Left lobe of liver (tissue), 2 donors: ENCODE results near the gene MGAM2. TPM values are rescaled to one million over a fixed set of nuclear protein-coding genes. Genes with fewer than 3 reads are reported as not detected.

ENCODE experiments used
- ATAC-seq: fragments of 200-7000 bp; cut with Tn5 transposase; one replicate; pipeline ENCODE4 v1.9.1; 2020; ENCODE audit warnings: mild to moderate bottlenecking, moderate library complexity
- DNase-seq: peaks from one replicate; pipeline ENCODE4 v3.0.0-alpha.2; 2020; ENCODE audit warnings: low spot score
- total RNA-seq: library from RNA; stranded (reverse); gene quantifications from one replicate; pipeline ENCODE4 v1.2.1, GENCODE V29; 2021
- donor health status: DM: no; HTN: no; CAD: no; lungs with moderate emphysema.
- donor health status: DM: no; HTN: yes; CAD: no.

The MGAM2 gene
- total RNA-seq, 1 donor from 2014 or later: 0.05 TPM

- ATAC-seq: no peak
- DNase-seq: no peak
These were observed 61.4 kb downstream of the MGAM2 start for GRCh38 chr7:142172932-142173331.

GRCh38 chr7:142174441-142174840 is 62.9 kb downstream of the MGAM2 start:
- DNase-seq: no peak
- no peak for ATAC-seq

- DNase-seq: no peak
- ATAC-seq: no peak
These were observed 64.1 kb downstream of the MGAM2 start for GRCh38 chr7:142175594-142175993.

- DNase-seq (no peak), ATAC-seq (no peak)
These were observed 65.4 kb downstream of the MGAM2 start for GRCh38 chr7:142176901-142177300.

GRCh38 chr7:142177869-142178268 is 66.4 kb downstream of the MGAM2 start:
- ATAC-seq (no peak), DNase-seq (no peak)

GRCh38 chr7:142180426-142180825 is 68.9 kb downstream of the MGAM2 start:
- ATAC-seq: no peak
- DNase-seq: no peak

- no peak for ATAC-seq
- DNase-seq: no peak
These were observed 69.7 kb downstream of the MGAM2 start for GRCh38 chr7:142181211-142181610.

GRCh38 chr7:142181966-142182365 is 70.4 kb downstream of the MGAM2 start:
- DNase-seq: no peak
- no peak for ATAC-seq

- ATAC-seq (no peak), DNase-seq (no peak)
These were observed 73.6 kb downstream of the MGAM2 start for GRCh38 chr7:142185069-142185468.

- ATAC-seq (no peak), DNase-seq (no peak)
These were observed 74.3 kb downstream of the MGAM2 start for GRCh38 chr7:142185801-142186200.

GRCh38 chr7:142188154-142188553 is 76.6 kb downstream of the MGAM2 start:
- ATAC-seq: no peak
- no peak for DNase-seq

- ATAC-seq: peak; percentile 73
- no peak for DNase-seq
These were observed 77.3 kb downstream of the MGAM2 start for GRCh38 chr7:142188846-142189245.

GRCh38 chr7:142194201-142194600 is 82.7 kb downstream of the MGAM2 start:
- DNase-seq (no peak), ATAC-seq (no peak)

- DNase-seq (no peak), ATAC-seq (no peak)
These were observed 84.7 kb downstream of the MGAM2 start for GRCh38 chr7:142196066-142196840.

- no peak for ATAC-seq
These were observed 88.7 kb downstream of the MGAM2 start for GRCh38 chr7:142200206-142200605.

GRCh38 chr7:142228537-142229104 is 117.1 kb downstream of the MGAM2 start:
- no peak for DNase-seq
- no peak for ATAC-seq

More at GRCh38 chr7:142200206-142200605, 88.7 kb downstream of the MGAM2 start:
- DNase-seq: no peak

GRCh38 chr7:142231716-142232115 is 120.2 kb downstream of the MGAM2 start:
- ATAC-seq (no peak), DNase-seq (no peak)

GRCh38 chr7:142240546-142240945 is 129.0 kb downstream of the MGAM2 start:
- DNase-seq (no peak), ATAC-seq (no peak)

GRCh38 chr7:142243823-142244222 is 132.3 kb downstream of the MGAM2 start:
- ATAC-seq: no peak
- DNase-seq: no peak

GRCh38 chr7:142248166-142249160 is 136.9 kb downstream of the MGAM2 start:
- no peak for ATAC-seq

GRCh38 chr7:142249918-142250317 is 138.4 kb downstream of the MGAM2 start:
- DNase-seq (no peak), ATAC-seq (no peak)

More at GRCh38 chr7:142248166-142249160, 136.9 kb downstream of the MGAM2 start:
- no peak for DNase-seq
